Mesothelial cell of epicardium (in vitro differentiated cells): ENCODE results near the gene FAM174A. TPM values are rescaled to one million over a fixed set of nuclear protein-coding genes. Genes with fewer than 3 reads are reported as not detected.

Experiments
- DNase-seq, 2 experiments: peaks; one replicate each; pipeline ENCODE4 v3.0.0; 2021; ENCODE audit warnings: low spot score in 2 of 2; ENCODE audit not compliant: unreplicated experiment in 2 of 2
- H3K27ac Mint-ChIP-seq: 2 replicates; pipeline ENCODE4 v1.8.0; 2021; ENCODE audit warnings: mixed read lengths
- H3K27me3 Mint-ChIP-seq: 2 replicates; pipeline ENCODE4 v1.8.0; 2021; ENCODE audit warnings: low read depth, mixed read lengths
- H3K36me3 Mint-ChIP-seq: 2 replicates; pipeline ENCODE4 v1.8.0; 2021; ENCODE audit warnings: mixed read lengths
- H3K4me1 Mint-ChIP-seq: 2 replicates; pipeline ENCODE4 v1.8.0; 2021; ENCODE audit warnings: mixed read lengths
- H3K4me3 Mint-ChIP-seq: 2 replicates; pipeline ENCODE4 v1.8.0; 2021; ENCODE audit warnings: mild to moderate bottlenecking, moderate library complexity, mixed read lengths
- H3K9me3 Mint-ChIP-seq: 2 replicates; pipeline ENCODE4 v1.8.0; 2021; ENCODE audit warnings: mixed read lengths
- total RNA-seq: library from RNA; stranded (reverse); gene quantifications from 3 replicates; pipeline ENCODE4 v1.2.1, GENCODE V29; 2021
- TF ChIP-seq, protein P1 (sequence below): fragments of 200-600 bp; sonication (generic); IDR thresholded peaks from one replicate; pipeline ENCODE4 v1.5.0; 2021; ENCODE audit warnings: antibody characterized with exemption; ENCODE audit not compliant: unreplicated experiment

The FAM174A gene
- total RNA-seq, 1 donor from 2014 or later: 12.5 TPM

DNA sequence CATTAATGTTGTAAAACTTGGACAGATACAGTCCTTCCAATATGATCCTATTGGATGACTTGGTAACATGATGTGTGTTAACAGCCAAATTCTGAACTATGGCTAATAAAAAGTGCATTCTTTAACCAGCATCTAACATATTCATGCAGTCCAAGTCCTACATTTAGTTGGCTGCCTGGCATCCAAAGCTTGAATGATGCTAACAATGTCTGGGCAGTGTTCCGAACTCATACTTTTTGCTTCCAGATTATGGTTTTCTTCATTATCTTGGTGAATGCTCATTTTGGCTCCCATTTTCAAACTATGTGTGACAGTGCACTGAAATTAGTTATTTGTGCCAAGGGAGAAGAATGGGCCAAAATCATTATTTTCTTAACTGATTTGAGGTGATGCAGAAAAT lies 2.8 kb downstream of the FAM174A start:
- DNase-seq: no peak
- H3K4me1 Mint-ChIP-seq: peaks cover 24% of the 10 kb centered on the region
- H3K4me3 Mint-ChIP-seq: no peak overlapping the region
- no peak overlapping the region for H3K27ac Mint-ChIP-seq
- no peaks in the 10 kb centered on the region for H3K27me3 Mint-ChIP-seq
- TF ChIP-seq, protein P1, sequence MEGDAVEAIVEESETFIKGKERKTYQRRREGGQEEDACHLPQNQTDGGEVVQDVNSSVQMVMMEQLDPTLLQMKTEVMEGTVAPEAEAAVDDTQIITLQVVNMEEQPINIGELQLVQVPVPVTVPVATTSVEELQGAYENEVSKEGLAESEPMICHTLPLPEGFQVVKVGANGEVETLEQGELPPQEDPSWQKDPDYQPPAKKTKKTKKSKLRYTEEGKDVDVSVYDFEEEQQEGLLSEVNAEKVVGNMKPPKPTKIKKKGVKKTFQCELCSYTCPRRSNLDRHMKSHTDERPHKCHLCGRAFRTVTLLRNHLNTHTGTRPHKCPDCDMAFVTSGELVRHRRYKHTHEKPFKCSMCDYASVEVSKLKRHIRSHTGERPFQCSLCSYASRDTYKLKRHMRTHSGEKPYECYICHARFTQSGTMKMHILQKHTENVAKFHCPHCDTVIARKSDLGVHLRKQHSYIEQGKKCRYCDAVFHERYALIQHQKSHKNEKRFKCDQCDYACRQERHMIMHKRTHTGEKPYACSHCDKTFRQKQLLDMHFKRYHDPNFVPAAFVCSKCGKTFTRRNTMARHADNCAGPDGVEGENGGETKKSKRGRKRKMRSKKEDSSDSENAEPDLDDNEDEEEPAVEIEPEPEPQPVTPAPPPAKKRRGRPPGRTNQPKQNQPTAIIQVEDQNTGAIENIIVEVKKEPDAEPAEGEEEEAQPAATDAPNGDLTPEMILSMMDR: no peak
- H3K36me3 Mint-ChIP-seq: no peaks in the 10 kb centered on the region
- peaks cover 3% of the 10 kb centered on the region for H3K9me3 Mint-ChIP-seq

DNA sequence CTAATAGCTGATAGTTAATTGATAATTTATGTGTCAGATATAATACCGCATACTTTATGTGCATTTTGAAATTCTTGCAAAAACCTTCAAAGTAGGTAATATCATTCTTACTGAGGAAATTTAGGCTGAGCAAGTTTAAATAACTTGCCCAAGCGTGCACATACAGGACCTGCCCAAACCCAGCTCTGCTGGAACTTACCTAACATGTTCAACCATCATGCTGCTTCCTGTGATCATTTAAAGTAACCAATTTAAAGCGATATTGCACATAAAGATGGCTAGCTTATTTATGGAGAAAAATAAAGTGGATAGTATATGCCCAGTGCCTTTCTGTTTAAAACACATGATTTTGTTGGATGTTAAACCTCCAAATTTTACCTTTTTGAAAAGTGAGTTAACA lies 4.3 kb downstream of the FAM174A start:
- Mint-ChIP-seq H3K9me3 (peaks cover 4% of the 10 kb centered on the region), H3K4me1 (peaks cover 28% of the 10 kb centered on the region), H3K36me3 (peaks cover 1% of the 10 kb centered on the region), H3K4me3 (no peak overlapping the region), H3K27me3 (no peaks in the 10 kb centered on the region), H3K27ac (no peak overlapping the region)
- TF ChIP-seq, protein P1: no peak
- no peak for DNase-seq

DNA sequence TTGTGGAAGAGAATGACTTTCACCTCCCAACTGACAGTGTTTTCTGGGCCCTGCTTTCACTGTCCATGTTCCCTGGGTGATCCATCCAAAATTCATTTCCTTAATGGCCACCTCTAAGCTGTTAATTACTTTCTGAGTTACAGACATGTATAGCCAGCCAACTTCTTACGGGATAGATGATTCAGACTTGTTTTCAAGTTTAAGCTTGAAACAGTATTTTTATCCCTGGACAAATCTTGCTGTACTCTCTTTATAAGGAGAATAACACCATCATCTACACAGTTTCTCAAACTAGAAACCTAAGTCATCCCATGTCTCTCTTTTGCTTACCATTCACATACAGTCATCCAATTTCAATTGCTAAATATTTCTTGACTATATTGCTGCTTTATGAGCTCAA lies 6.9 kb downstream of the FAM174A start:
- no peak for DNase-seq
- TF ChIP-seq, protein P1: no peak
- Mint-ChIP-seq H3K27me3 (no peaks in the 10 kb centered on the region), H3K27ac (no peak overlapping the region), H3K36me3 (peaks cover 5% of the 10 kb centered on the region), H3K4me3 (no peak overlapping the region), H3K4me1 (peaks cover 10% of the 10 kb centered on the region), H3K9me3 (peaks cover 4% of the 10 kb centered on the region)

DNA sequence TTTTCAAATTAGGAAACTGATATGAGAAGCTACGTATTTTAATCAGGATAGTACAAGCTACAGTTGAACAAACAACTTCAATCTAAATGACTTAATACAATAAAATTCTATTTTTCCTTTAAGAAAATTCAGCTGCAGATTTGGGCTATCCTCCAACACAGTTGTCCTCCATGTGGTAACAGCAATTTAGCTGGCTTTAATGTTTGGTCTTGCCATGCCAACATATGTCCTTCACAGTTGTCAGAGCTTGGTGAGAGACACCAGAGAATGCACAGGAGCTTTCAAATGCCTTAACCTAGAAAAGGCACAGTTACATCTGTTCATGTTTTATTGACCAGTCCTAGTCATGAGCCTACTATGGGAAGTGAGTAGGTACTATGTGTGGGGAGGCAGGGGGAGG lies 10.8 kb downstream of the FAM174A start:
- no peaks in the 10 kb centered on the region for H3K27me3 Mint-ChIP-seq
- H3K27ac Mint-ChIP-seq: no peak overlapping the region
- H3K9me3 Mint-ChIP-seq: peaks cover 4% of the 10 kb centered on the region
- peaks cover 5% of the 10 kb centered on the region for H3K36me3 Mint-ChIP-seq
- H3K4me1 Mint-ChIP-seq: peaks cover 4% of the 10 kb centered on the region
- no peak for DNase-seq
- H3K4me3 Mint-ChIP-seq: no peak overlapping the region
- TF ChIP-seq, protein P1: no peak

DNA sequence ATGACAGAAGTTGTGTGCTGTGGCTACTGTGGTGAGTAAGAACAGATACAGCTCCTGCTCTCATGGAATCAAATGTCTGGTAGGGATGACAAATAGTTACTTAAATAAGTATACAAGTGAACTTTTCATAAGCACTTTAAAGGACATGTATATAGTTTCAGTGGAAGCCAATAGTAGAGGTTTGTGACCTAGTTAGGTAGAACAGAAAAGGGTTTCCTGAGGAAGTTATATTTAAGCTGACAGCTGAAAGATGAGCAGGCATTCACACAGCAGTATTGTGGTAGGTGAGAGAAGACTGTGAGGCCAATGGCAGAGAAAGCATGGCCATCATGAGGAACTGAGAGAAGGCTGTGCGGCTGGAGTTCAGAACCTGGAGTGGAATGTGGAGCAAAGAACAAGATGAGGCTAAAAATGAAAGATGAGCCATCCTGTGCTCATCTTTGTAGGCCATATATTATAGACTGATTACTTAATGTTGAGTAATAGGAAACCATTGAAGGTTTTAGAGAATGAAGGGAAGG lies 15.4 kb downstream of the FAM174A start:
- no peaks in the 10 kb centered on the region for H3K4me1 Mint-ChIP-seq
- no peak overlapping the region for H3K4me3 Mint-ChIP-seq
- DNase-seq: no peak
- peaks cover 8% of the 10 kb centered on the region for H3K36me3 Mint-ChIP-seq
- H3K9me3 Mint-ChIP-seq: no peaks in the 10 kb centered on the region
- no peak overlapping the region for H3K27ac Mint-ChIP-seq
- TF ChIP-seq, protein P1: no peak
- no peaks in the 10 kb centered on the region for H3K27me3 Mint-ChIP-seq

DNA sequence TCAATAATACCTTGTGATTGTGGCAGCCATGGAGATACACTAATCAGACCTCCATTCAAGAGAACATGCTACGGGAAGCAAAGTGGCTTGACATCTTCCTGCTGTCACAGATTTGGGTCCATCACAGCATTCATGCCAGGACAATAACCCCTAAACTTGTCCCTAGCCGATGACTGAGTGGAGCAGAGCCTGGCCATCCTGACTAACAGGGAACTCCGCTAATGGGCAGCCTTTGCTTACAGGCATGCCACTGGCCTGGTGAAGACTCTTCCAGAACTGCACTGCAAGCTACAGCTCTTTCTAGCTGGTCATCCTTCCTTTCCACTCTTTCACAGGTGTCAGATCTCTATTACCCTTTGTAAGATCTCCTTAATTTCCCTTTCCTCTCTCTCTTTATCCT lies 16.0 kb downstream of the FAM174A start:
- Mint-ChIP-seq H3K36me3 (peaks cover 10% of the 10 kb centered on the region), H3K27ac (no peak overlapping the region)

More for the DNA sequence above, 16.0 kb downstream of the FAM174A start:
- Mint-ChIP-seq H3K4me3 (no peak overlapping the region), H3K27me3 (no peaks in the 10 kb centered on the region), H3K9me3 (no peaks in the 10 kb centered on the region), H3K4me1 (no peaks in the 10 kb centered on the region)
- DNase-seq: no peak
- TF ChIP-seq, protein P1: no peak
